Adrenal gland (tissue), 12 donors: Measurements from ENCODE around the gene COPG2. TPM values are rescaled to one million over a fixed set of nuclear protein-coding genes. Genes with fewer than 3 reads are reported as not detected.

ENCODE experiments used
- DNase-seq, 7 donors: peaks; one replicate each; pipeline ENCODE4 v3.0.0-alpha.2; 2019 to 2020
- H3K27ac ChIP-seq, 5 donors: fragments of 200-600 bp; sonication (generic) in 4 of 5; 1 replicate in 3 of 5; 2 replicates in 2 of 5; pipeline versions ENCODE4 v1.5.1 to v1.8.0; 2016 to 2020; ENCODE audit warnings: mild to moderate bottlenecking in 1 of 5
- H3K27me3 ChIP-seq: fragments of 200-600 bp; 2 replicates; pipeline ENCODE4 v1.8.0; 2021
- H3K36me3 ChIP-seq, 2 donors: fragments of 200-600 bp; replicated peaks in 1 of 2; 1 replicate in 1 of 2; 2 replicates in 1 of 2; pipeline versions ENCODE4 v1.5.1 to v1.8.0; 2018 to 2022
- H3K4me1 ChIP-seq, 2 donors: fragments of 200-600 bp; replicated peaks in 1 of 2; 1 replicate in 1 of 2; 2 replicates in 1 of 2; pipeline versions ENCODE4 v1.5.1 to v1.8.0; 2018 to 2021
- H3K4me3 ChIP-seq, 4 donors: fragments of 200-600 bp; sonication (generic) in 3 of 4; one replicate each; pipeline ENCODE4 v1.5.1; 2016 to 2018
- H3K9me3 ChIP-seq, 3 donors: fragments of 200-600 bp; sonication (generic) in 1 of 3; replicated peaks in 1 of 3; 1 replicate in 2 of 3; 2 replicates in 1 of 3; pipeline versions ENCODE4 v1.5.1 to v1.8.0; 2016 to 2021
- POLR2A ChIP-seq, 2 donors: fragments of 450-650 bp; IDR thresholded peaks; one replicate each; pipeline ENCODE4 v1.6.1; 2017; ENCODE audit warnings: antibody characterized with exemption in 2 of 2, mild to moderate bottlenecking in 2 of 2, moderate library complexity in 1 of 2
- WGBS, 4 donors: extraction: QIAGEN DNeasy Blood & Tissue Kit in 2 of 4; methylation state at CpG; one replicate each; pipeline versions ENCODE4 v1.1.5 to v1.1.7; 2013 to 2017; 5-methylcytosine and 5-hydroxymethylcytosine counted together
- intact Hi-C, 2 donors: fragments of 100-400 bp; cut with DNase I; formaldehyde crosslinking; loops; one replicate each; pipeline versions ENCODE4 v1.14.1 to v1.15.0; 2022 to 2023
- polyA plus RNA-seq, 3 donors: library from polyadenylated mRNA; stranded (reverse); fragments of 200-250 nt in 2 of 3; fragments of 350-450 nt in 1 of 3; fragmentation: Illumina TruSeq in 1 of 3; extraction: RNeasy Lipid Tissue Mini Kit (QIAGEN cat#74804) in 1 of 3; gene quantifications; one replicate each; pipeline ENCODE4 v1.2.3, GENCODE V29; 2013 to 2014
- total RNA-seq, 9 donors: library from RNA; depleted of rRNA in 4 of 9; stranded (reverse); fragments of >200 nt in 4 of 9; fragments of 120-200 nt in 1 of 9; fragmentation: NEBNext Ultra II Directional in 1 of 9; extraction: Animal tissue kit (Norgen Biotek cat#: 25700) in 1 of 9; gene quantifications; one replicate each; pipeline versions ENCODE4 v1.1.0 to v1.2.4, GENCODE V29; 2013 to 2023
- TF ChIP-seq, protein P1 (sequence below), 6 experiments: fragments of 450-650 bp in 4 of 6; fragments of 200-600 bp in 2 of 6; sonication (generic) in 1 of 6; IDR thresholded peaks; 1 replicate in 5 of 6; 2 replicates in 1 of 6; pipeline versions ENCODE4 v1.5.1 to v1.8.0; 2016 to 2021; ENCODE audit warnings: antibody characterized with exemption in 6 of 6, mild to moderate bottlenecking in 2 of 6, moderate library complexity in 1 of 6
- donor health status: healthy with polysubstance abuse.
- donor health status: Bipolar disorder and iron deficiency.
- donor health status: DM: yes; HTN: yes; CAD: no.
- donor health status: DM: no; HTN: no; CAD: no.
- donor health status: DM: no; HTN: no; CAD: no.
- donor health status: DM: yes; HTN: yes; CAD: no.

Gene COPG2
- total and polyA plus RNA-seq, 12 donors = 12.2 to 73.1 (median 37.9) TPM

- DNase-seq = no peak
- no peaks in the 10 kb centered on the region for H3K9me3 ChIP-seq
- intact Hi-C loops = loop anchor here in 1 of 2 donors (10.0 kb wide), 1 partner anchor 102 kb away; the partner anchor contains the start of gene CPA1
- peaks cover 7 to 39% of the 10 kb centered on the region in 2 donors for H3K4me1 ChIP-seq
- peak overlapping the region in 3 of 5 donors; percentile 68 to 90 (median 84) for H3K27ac ChIP-seq
- TF ChIP-seq POLR2A (IDR thresholded peaks at IDR 0.05) = no peak
- TF ChIP-seq, protein P1, sequence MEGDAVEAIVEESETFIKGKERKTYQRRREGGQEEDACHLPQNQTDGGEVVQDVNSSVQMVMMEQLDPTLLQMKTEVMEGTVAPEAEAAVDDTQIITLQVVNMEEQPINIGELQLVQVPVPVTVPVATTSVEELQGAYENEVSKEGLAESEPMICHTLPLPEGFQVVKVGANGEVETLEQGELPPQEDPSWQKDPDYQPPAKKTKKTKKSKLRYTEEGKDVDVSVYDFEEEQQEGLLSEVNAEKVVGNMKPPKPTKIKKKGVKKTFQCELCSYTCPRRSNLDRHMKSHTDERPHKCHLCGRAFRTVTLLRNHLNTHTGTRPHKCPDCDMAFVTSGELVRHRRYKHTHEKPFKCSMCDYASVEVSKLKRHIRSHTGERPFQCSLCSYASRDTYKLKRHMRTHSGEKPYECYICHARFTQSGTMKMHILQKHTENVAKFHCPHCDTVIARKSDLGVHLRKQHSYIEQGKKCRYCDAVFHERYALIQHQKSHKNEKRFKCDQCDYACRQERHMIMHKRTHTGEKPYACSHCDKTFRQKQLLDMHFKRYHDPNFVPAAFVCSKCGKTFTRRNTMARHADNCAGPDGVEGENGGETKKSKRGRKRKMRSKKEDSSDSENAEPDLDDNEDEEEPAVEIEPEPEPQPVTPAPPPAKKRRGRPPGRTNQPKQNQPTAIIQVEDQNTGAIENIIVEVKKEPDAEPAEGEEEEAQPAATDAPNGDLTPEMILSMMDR (IDR thresholded peaks at IDR 0.05) = no peak
- 13 to 30% (median 15%) methylated on average over 6 of the region's 6 CpGs for WGBS, 4 donors
- no peaks in the 10 kb centered on the region for H3K27me3 ChIP-seq
- peak overlapping the region in 2 of 4 donors; percentile 62 to 70 for H3K4me3 ChIP-seq
- H3K36me3 ChIP-seq = no peaks in the 10 kb centered on the region
Measured at GRCh38 chr7:130486954-130487436, 181.6 kb downstream of the COPG2 start.

- H3K9me3 ChIP-seq = no peaks in the 10 kb centered on the region
- peak overlapping the region in 4 of 5 donors; percentile 32 to 90 (median 76) for H3K27ac ChIP-seq
- intact Hi-C loops = loop anchor here in 1 of 2 donors (10.0 kb wide), 1 partner anchor 102 kb away; the partner anchor contains the start of gene CPA1
- DNase-seq = peak; percentile 78 to 86 (median 85)
- TF ChIP-seq POLR2A (IDR thresholded peaks at IDR 0.05) = no peak
- TF ChIP-seq, protein P1 (IDR thresholded peaks at IDR 0.05) = peak; percentile 68 to 85 (median 77)
- peaks cover 7 to 43% of the 10 kb centered on the region in 2 donors for H3K4me1 ChIP-seq
- no peaks in the 10 kb centered on the region for H3K36me3 ChIP-seq
- WGBS, 4 donors = 5 to 13% (median 11%) methylated on average over 33 to 67 of the region's 67 CpGs
- H3K27me3 ChIP-seq = no peaks in the 10 kb centered on the region
- H3K4me3 ChIP-seq = peak overlapping the region in 2 of 4 donors; percentile 62 to 70
Measured at GRCh38 chr7:130486114-130486953, 182.2 kb downstream of the COPG2 start.

DNA sequence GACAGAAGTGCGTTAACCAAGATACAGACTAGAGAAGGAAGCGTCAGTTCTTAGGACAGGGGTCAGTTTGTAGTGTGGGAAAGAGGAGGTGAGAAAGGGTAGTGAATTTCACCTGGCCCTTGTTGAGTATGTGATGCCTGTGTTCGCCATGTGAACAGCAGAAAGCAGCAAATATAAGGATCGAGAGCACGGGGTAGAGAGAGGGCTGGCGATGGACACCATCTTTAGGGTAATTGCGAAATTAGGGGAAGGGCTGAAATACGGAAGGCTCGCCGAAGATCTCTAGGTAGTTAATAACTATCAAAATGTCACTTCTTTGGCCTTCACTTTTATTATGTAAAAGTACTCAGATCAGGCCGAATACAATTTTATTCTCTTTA, 182.8 kb downstream of the COPG2 start:
- intact Hi-C loops = loop anchor here in 1 of 2 donors (10.0 kb wide), 1 partner anchor 101 kb away; the partner anchor contains the start of gene CPA1
- WGBS, 4 donors = 60 to 66% (median 65%) methylated on average over 11 of the region's 11 CpGs
- no peaks in the 10 kb centered on the region for H3K36me3 ChIP-seq
- TF ChIP-seq, protein P1 (IDR thresholded peaks at IDR 0.05) = no peak
- TF ChIP-seq POLR2A (IDR thresholded peaks at IDR 0.05) = no peak
- DNase-seq = no peak
- peaks cover 7 to 41% of the 10 kb centered on the region in 2 donors for H3K4me1 ChIP-seq
- peak overlapping the region in 3 of 5 donors; percentile 68 to 90 (median 84) for H3K27ac ChIP-seq
- no peaks in the 10 kb centered on the region for H3K9me3 ChIP-seq
- no peaks in the 10 kb centered on the region for H3K27me3 ChIP-seq
- H3K4me3 ChIP-seq = peak overlapping the region in 2 of 4 donors; percentile 62 to 70

GRCh38 chr7:130483031-130483430, 185.5 kb downstream of the COPG2 start:
- no peak for DNase-seq
- H3K4me1 ChIP-seq = peaks cover 7 to 16% of the 10 kb centered on the region in 2 donors
- H3K9me3 ChIP-seq = no peaks in the 10 kb centered on the region
- H3K27ac ChIP-seq = no peak overlapping the region
- H3K27me3 ChIP-seq = no peaks in the 10 kb centered on the region
- 96 to 98% (median 97%) methylated on average over 3 of the region's 3 CpGs for whole genome bisulfite sequencing, 4 donors
- H3K4me3 ChIP-seq = no peak overlapping the region
- intact Hi-C loops = loop anchor here in 1 of 2 donors (10.0 kb wide), 1 partner anchor 98 kb away; the partner anchor contains the start of gene CPA1
- TF ChIP-seq, protein P1 (IDR thresholded peaks at IDR 0.05) = no peak
- no peak for TF ChIP-seq POLR2A (IDR thresholded peaks at IDR 0.05)
- H3K36me3 ChIP-seq = no peaks in the 10 kb centered on the region
